HepG2 (cell line): Measurements from ENCODE around the gene HLF. TPM values are rescaled to one million over a fixed set of nuclear protein-coding genes. Genes with fewer than 3 reads are reported as not detected.

Experiments used
- EZH2 ChIP-seq: conservative IDR thresholded peaks from 2 replicates; pipeline ENCODE4 v1.6.1; 2012; ENCODE audit warnings: mild to moderate bottlenecking, low read depth, low read length, moderate library complexity
- HIVEP1 ChIP-seq: sonication (generic); formaldehyde crosslinking; IDR thresholded peaks from 2 replicates; pipeline ENCODE4 v1.4.0; 2020; ENCODE audit warnings: mild to moderate bottlenecking, missing genetic modification reagents
- KAT7 ChIP-seq: IDR thresholded peaks from 2 replicates; pipeline ENCODE4 v1.6.1; 2018; ENCODE audit warnings: borderline replicate concordance, missing compliant biosample characterization
- KMT2B ChIP-seq: IDR thresholded peaks from 2 replicates; pipeline ENCODE4 v1.6.1; 2016; ENCODE audit warnings: missing genetic modification reagents, missing compliant biosample characterization
- SIN3A ChIP-seq: IDR thresholded peaks from 2 replicates; pipeline ENCODE4 v1.6.1; 2011; ENCODE audit warnings: low read depth, mild to moderate bottlenecking, control low read depth, low read length, borderline replicate concordance
- SKI ChIP-seq: fragments of 450-650 bp; IDR thresholded peaks from one replicate; pipeline ENCODE4 v1.6.1; 2018; ENCODE audit warnings: mild to moderate bottlenecking; ENCODE audit not compliant: partially characterized antibody
- ZFP82 ChIP-seq: sonication (generic); formaldehyde crosslinking; IDR thresholded peaks from 2 replicates; pipeline ENCODE4 v1.5.1; 2020; ENCODE audit warnings: mild to moderate bottlenecking, missing genetic modification reagents, borderline replicate concordance
- ZFP90 ChIP-seq: sonication (generic); formaldehyde crosslinking; IDR thresholded peaks from 2 replicates; pipeline ENCODE4 v1.8.0; 2022; ENCODE audit warnings: missing genetic modification reagents, mild to moderate bottlenecking, inconsistent platforms, borderline replicate concordance
- ZNF232 ChIP-seq: sonication (generic); formaldehyde crosslinking; IDR thresholded peaks from 2 replicates; pipeline ENCODE4 v1.4.0; 2020; ENCODE audit warnings: missing genetic modification reagents, borderline replicate concordance
- ZNF367 ChIP-seq: sonication (generic); formaldehyde crosslinking; IDR thresholded peaks from 2 replicates; pipeline ENCODE4 v1.4.0; 2020; ENCODE audit warnings: missing genetic modification reagents, borderline replicate concordance
- ZNF563 ChIP-seq: sonication (generic); formaldehyde crosslinking; IDR thresholded peaks from 2 replicates; pipeline ENCODE4 v1.8.0; 2022; ENCODE audit warnings: mild to moderate bottlenecking, moderate library complexity, missing genetic modification reagents
- ZNF564 ChIP-seq: sonication (generic); formaldehyde crosslinking; IDR thresholded peaks from 2 replicates; pipeline ENCODE4 v1.8.1; 2023; ENCODE audit warnings: mild to moderate bottlenecking, missing genetic modification reagents
- ZNF83 ChIP-seq: sonication (generic); formaldehyde crosslinking; IDR thresholded peaks from 2 replicates; pipeline ENCODE4 v1.4.0; 2020; ENCODE audit warnings: missing genetic modification reagents, mild to moderate bottlenecking, borderline replicate concordance
- polyA plus RNA-seq, 8 experiments: library from polyadenylated mRNA; depleted of rRNA in 3 of 8; stranded (reverse) in 7 of 8; unstranded in 1 of 8; fragments of >200 nt; fragmentation: Illumina TruSeq in 4 of 8; extraction: Trizol in 4 of 8; gene quantifications; 2 replicates each; pipeline versions ENCODE4 v1.2.1 to v1.2.3, GENCODE V29; 2011 to 2016; ENCODE audit warnings: low read depth in 4 of 8, missing spikeins in 1 of 8, mixed read lengths in 1 of 8; ENCODE audit not compliant: insufficient read depth in 1 of 8
- total RNA-seq, 5 experiments: library from RNA; depleted of rRNA; stranded (reverse); fragments of >200 nt; fragmentation: Illumina TruSeq; extraction: Trizol; gene quantifications; 2 replicates each; pipeline ENCODE4 v1.2.3, GENCODE V29; 2016; ENCODE audit warnings: low read depth in 1 of 5
- TF ChIP-seq, protein P1 (sequence below): sonication (generic); formaldehyde crosslinking; IDR thresholded peaks from 2 replicates; pipeline ENCODE4 v1.5.1; 2020; ENCODE audit warnings: mild to moderate bottlenecking, missing genetic modification reagents
- TF ChIP-seq, protein P2 (sequence below): sonication (generic); formaldehyde crosslinking; IDR thresholded peaks from 2 replicates; pipeline ENCODE4 v1.9.0; 2022; ENCODE audit warnings: missing genetic modification reagents, mild to moderate bottlenecking, borderline replicate concordance
- TF ChIP-seq, protein P3 (sequence below), 2 experiments: sonication (generic) in 1 of 2; formaldehyde crosslinking in 1 of 2; IDR thresholded peaks; 2 replicates each; pipeline versions ENCODE4 v1.6.1 to v1.9.0; 2014 to 2022; ENCODE audit warnings: antibody characterized with exemption in 1 of 2, borderline replicate concordance in 1 of 2, inconsistent platforms in 1 of 2, low read depth in 1 of 2, missing genetic modification reagents in 1 of 2

The HLF gene
- total and polyA plus RNA-seq, 2 of the 13 experiments (the other 11 are each of a cell fraction or from before 2014, with no cell fraction given) = 202 to 346 TPM

DNA sequence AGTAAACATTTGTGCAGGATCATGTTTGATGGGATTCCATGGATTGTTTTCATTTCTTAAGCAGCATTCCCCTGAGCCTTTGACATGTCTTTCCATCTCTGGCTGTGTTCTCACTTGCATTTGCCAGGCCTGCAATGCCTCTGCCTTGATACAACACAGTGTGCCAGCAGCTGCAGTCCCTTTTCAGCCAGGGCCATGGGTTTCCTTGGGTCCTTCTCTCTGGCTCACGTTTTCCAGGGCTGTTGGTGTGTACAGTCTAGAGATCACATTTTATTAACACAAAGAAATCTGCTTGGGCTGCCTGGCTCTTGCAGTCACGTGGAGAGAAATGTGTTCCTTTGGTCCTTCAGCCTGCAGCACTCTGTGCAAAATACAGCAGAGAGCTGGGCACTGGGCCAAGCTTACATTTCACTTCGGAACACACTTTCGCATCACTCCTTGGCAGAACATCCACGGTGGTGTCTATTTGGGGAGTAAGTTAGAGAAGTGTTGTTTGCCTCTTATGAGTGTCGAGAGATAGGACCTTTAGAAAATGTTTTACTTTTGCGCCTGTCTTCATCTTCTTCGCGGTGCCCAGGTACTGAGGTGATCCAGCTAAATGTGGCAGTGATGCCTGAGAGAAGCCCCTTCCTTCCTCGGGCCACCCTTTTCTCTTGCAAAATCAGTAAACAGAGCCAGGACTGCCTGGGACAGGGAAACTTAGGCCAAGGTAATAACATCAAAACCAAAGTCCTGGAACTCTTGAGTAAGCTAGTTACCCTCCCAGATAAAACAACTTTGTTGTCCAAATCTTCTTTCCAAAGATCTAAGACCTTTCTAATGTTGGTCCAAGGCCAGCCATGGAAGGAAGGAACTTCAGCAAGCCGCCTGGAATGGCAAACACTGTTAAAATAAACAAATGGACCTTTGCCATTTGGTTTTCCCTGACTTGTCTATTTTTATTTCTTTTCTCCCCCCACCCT lies 20.9 kb downstream of the HLF start (continued):
- TF ChIP-seq HIVEP1 = peak; percentile 79; the same call in 1 of the 2 replicates
- TF ChIP-seq KMT2B (CRISPR knock-in tag) = peak; percentile 79
- TF ChIP-seq, protein P1, sequence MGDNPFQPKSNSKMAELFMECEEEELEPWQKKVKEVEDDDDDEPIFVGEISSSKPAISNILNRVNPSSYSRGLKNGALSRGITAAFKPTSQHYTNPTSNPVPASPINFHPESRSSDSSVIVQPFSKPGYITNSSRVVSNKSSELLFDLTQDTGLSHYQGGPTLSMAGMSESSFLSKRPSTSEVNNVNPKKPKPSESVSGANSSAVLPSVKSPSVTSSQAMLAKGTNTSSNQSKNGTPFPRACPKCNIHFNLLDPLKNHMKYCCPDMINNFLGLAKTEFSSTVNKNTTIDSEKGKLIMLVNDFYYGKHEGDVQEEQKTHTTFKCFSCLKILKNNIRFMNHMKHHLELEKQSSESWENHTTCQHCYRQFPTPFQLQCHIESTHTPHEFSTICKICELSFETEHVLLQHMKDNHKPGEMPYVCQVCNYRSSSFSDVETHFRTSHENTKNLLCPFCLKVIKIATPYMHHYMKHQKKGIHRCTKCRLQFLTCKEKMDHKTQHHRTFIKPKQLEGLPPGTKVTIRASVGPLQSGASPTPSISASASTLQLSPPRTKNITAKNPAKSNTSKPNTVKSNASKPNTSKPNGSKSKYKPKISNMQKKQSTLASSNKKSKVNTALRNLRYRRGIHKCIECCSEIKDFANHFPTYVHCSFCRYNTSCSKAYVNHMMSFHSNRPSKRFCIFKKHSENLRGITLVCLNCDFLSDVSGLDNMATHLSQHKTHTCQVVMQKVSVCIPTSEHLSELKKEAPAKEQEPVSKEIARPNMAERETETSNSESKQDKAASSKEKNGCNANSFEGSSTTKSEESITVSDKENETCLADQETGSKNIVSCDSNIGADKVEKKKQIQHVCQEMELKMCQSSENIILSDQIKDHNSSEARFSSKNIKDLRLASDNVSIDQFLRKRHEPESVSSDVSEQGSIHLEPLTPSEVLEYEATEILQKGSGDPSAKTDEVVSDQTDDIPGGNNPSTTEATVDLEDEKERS = peak; percentile 72; the same call in 1 of the 2 replicates
- TF ChIP-seq SIN3A = no peak; the same call in 1 of the 2 replicates
- peak; percentile 43; the same call in 1 of the 2 replicates for TF ChIP-seq ZNF232 (CRISPR knock-in tag)
- TF ChIP-seq ZFP82 (CRISPR knock-in tag) = 0 out of 2 replicates have a peak, but pooled peaks have one; percentile 49
- TF ChIP-seq SKI = peak; percentile 44
- TF ChIP-seq, protein P2, sequence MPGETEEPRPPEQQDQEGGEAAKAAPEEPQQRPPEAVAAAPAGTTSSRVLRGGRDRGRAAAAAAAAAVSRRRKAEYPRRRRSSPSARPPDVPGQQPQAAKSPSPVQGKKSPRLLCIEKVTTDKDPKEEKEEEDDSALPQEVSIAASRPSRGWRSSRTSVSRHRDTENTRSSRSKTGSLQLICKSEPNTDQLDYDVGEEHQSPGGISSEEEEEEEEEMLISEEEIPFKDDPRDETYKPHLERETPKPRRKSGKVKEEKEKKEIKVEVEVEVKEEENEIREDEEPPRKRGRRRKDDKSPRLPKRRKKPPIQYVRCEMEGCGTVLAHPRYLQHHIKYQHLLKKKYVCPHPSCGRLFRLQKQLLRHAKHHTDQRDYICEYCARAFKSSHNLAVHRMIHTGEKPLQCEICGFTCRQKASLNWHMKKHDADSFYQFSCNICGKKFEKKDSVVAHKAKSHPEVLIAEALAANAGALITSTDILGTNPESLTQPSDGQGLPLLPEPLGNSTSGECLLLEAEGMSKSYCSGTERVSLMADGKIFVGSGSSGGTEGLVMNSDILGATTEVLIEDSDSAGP (CRISPR knock-in tag) = peak; percentile 39
- no peak; the same call in 1 of the 2 replicates for TF ChIP-seq ZNF83 (CRISPR knock-in tag)
- TF ChIP-seq, protein P3, sequence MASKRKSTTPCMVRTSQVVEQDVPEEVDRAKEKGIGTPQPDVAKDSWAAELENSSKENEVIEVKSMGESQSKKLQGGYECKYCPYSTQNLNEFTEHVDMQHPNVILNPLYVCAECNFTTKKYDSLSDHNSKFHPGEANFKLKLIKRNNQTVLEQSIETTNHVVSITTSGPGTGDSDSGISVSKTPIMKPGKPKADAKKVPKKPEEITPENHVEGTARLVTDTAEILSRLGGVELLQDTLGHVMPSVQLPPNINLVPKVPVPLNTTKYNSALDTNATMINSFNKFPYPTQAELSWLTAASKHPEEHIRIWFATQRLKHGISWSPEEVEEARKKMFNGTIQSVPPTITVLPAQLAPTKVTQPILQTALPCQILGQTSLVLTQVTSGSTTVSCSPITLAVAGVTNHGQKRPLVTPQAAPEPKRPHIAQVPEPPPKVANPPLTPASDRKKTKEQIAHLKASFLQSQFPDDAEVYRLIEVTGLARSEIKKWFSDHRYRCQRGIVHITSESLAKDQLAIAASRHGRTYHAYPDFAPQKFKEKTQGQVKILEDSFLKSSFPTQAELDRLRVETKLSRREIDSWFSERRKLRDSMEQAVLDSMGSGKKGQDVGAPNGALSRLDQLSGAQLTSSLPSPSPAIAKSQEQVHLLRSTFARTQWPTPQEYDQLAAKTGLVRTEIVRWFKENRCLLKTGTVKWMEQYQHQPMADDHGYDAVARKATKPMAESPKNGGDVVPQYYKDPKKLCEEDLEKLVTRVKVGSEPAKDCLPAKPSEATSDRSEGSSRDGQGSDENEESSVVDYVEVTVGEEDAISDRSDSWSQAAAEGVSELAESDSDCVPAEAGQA (IDR thresholded peaks at IDR 0.05; ENCODE audit: low read depth) = no peak
- TF ChIP-seq, protein P3 (CRISPR knock-in tag; IDR thresholded peaks at IDR 0.05; ENCODE audit: borderline replicate concordance) = peak; percentile 91; the same call in 1 of the 2 replicates
- peak; percentile 41; the same call in 1 of the 2 replicates for TF ChIP-seq ZNF564 (CRISPR knock-in tag)
- TF ChIP-seq KAT7 (CRISPR knock-in tag) = peak; percentile 97
- TF ChIP-seq EZH2 = no peak
- no peak for TF ChIP-seq ZFP90 (CRISPR knock-in tag)
- TF ChIP-seq ZNF563 (CRISPR knock-in tag) = peak; percentile 73; the same call in 1 of the 2 replicates
- no peak for TF ChIP-seq ZNF367 (CRISPR knock-in tag)
